CD14-positive monocyte (primary cell): ENCODE measurements around the gene DMBT1. TPM values are rescaled to one million over a fixed set of nuclear protein-coding genes. Genes with fewer than 3 reads are reported as not detected.

ENCODE experiments used
- DNase-seq, 3 donors: peaks; one replicate each; pipeline ENCODE4 v3.0.0-alpha.2; 2011 to 2022
- H2AFZ ChIP-seq: 2 replicates; pipeline ENCODE4 v1.6.0; 2012; ENCODE audit warnings: mild to moderate bottlenecking, low read depth, low read length, inconsistent platforms; ENCODE audit not compliant: insufficient read depth, poor library complexity, severe bottlenecking
- H3K27ac ChIP-seq, 2 donors: 1 replicate in 1 of 2; 2 replicates in 1 of 2; pipeline ENCODE4 v1.5.1; 2012 to 2013; ENCODE audit warnings: low read length in 2 of 2, control low read depth in 1 of 2, inconsistent platforms in 1 of 2, low read depth in 1 of 2, mild to moderate bottlenecking in 1 of 2
- H3K27me3 ChIP-seq, 2 donors: one replicate each; pipeline versions ENCODE4 v1.6.0 to v1.6.1; 2011 to 2013; ENCODE audit warnings: low read length in 2 of 2; ENCODE audit not compliant: control insufficient read depth in 2 of 2, insufficient read depth in 2 of 2
- H3K36me3 ChIP-seq, 2 donors: replicated peaks in 1 of 2; 1 replicate in 1 of 2; 2 replicates in 1 of 2; pipeline versions ENCODE4 v1.5.1 to v1.6.1; 2012 to 2013; ENCODE audit warnings: low read length in 2 of 2, control low read depth in 1 of 2, inconsistent platforms in 1 of 2, mild to moderate bottlenecking in 1 of 2; ENCODE audit not compliant: insufficient read depth in 2 of 2, control insufficient read depth in 1 of 2
- H3K4me1 ChIP-seq, 2 donors: 1 replicate in 1 of 2; 2 replicates in 1 of 2; pipeline versions ENCODE4 v1.5.1 to v1.6.1; 2012 to 2013; ENCODE audit warnings: low read length in 2 of 2, control low read depth in 1 of 2, inconsistent platforms in 1 of 2, mild to moderate bottlenecking in 1 of 2, moderate library complexity in 1 of 2; ENCODE audit not compliant: insufficient read depth in 2 of 2, control insufficient read depth in 1 of 2
- H3K4me2 ChIP-seq: replicated peaks from 2 replicates; pipeline ENCODE3; 2012; ENCODE audit warnings: low read length, moderate library complexity, mild to moderate bottlenecking; ENCODE audit not compliant: poor library complexity, severe bottlenecking; ENCODE audit errors: extremely low read depth
- H3K4me3 ChIP-seq, 3 experiments: fragments of 200-600 bp in 1 of 3; sonication (generic) in 1 of 3; replicated peaks in 1 of 3; 1 replicate in 2 of 3; 2 replicates in 1 of 3; pipeline ENCODE4 v1.5.1; 2011 to 2013; ENCODE audit warnings: low read length in 3 of 3, mild to moderate bottlenecking in 3 of 3, control low read depth in 2 of 3, low read depth in 2 of 3, inconsistent platforms in 1 of 3, moderate library complexity in 1 of 3
- H3K79me2 ChIP-seq: 2 replicates; pipeline ENCODE4 v1.6.0; 2012; ENCODE audit warnings: mild to moderate bottlenecking, control low read depth, inconsistent platforms, low read length, moderate library complexity; ENCODE audit not compliant: insufficient read depth
- H3K9ac ChIP-seq: 2 replicates; pipeline ENCODE4 v1.6.0; 2017; ENCODE audit warnings: low read length, mild to moderate bottlenecking; ENCODE audit not compliant: insufficient read depth, poor library complexity, severe bottlenecking
- H3K9me3 ChIP-seq, 2 donors: replicated peaks in 1 of 2; 1 replicate in 1 of 2; 2 replicates in 1 of 2; pipeline versions ENCODE4 v1.5.1 to v1.6.1; 2012 to 2013; ENCODE audit warnings: low read length in 2 of 2, control low read depth in 1 of 2; ENCODE audit not compliant: control insufficient read depth in 1 of 2, insufficient read depth in 1 of 2
- H4K20me1 ChIP-seq: 2 replicates; pipeline ENCODE4 v1.6.0; 2012; ENCODE audit warnings: mild to moderate bottlenecking, low read length, control low read depth, moderate library complexity; ENCODE audit not compliant: insufficient read depth
- H3K27ac Mint-ChIP-seq, 7 donors: one replicate each; pipeline ENCODE4 v1.8.0; 2020; ENCODE audit warnings: mild to moderate bottlenecking in 7 of 7, mixed read lengths in 7 of 7, moderate library complexity in 6 of 7, inconsistent platforms in 2 of 7
- H3K27me3 Mint-ChIP-seq, 3 donors: one replicate each; pipeline ENCODE4 v1.8.0; 2021 to 2022; ENCODE audit warnings: low read depth in 3 of 3, mild to moderate bottlenecking in 3 of 3, mixed read lengths in 3 of 3, moderate library complexity in 3 of 3, inconsistent platforms in 1 of 3
- H3K36me3 Mint-ChIP-seq, 2 donors: one replicate each; pipeline ENCODE4 v1.8.0; 2020; ENCODE audit warnings: mixed read lengths in 2 of 2, inconsistent platforms in 1 of 2, mild to moderate bottlenecking in 1 of 2
- H3K4me1 Mint-ChIP-seq: one replicate; pipeline ENCODE4 v1.8.0; 2020; ENCODE audit warnings: mild to moderate bottlenecking, mixed read lengths
- H3K4me3 Mint-ChIP-seq, 2 donors: one replicate each; pipeline ENCODE4 v1.8.0; 2020; ENCODE audit warnings: mild to moderate bottlenecking in 2 of 2, mixed read lengths in 2 of 2, moderate library complexity in 1 of 2
- H3K9me3 Mint-ChIP-seq, 7 donors: one replicate each; pipeline ENCODE4 v1.8.0; 2020 to 2022; ENCODE audit warnings: mixed read lengths in 7 of 7, mild to moderate bottlenecking in 6 of 7, moderate library complexity in 6 of 7, inconsistent platforms in 2 of 7
- CTCF ChIP-seq: fragments of 200-600 bp; IDR thresholded peaks from one replicate; pipeline ENCODE4 v1.8.0; 2022; ENCODE audit warnings: antibody characterized with exemption, mild to moderate bottlenecking
- WGBS: methylation state at CpG from one replicate; pipeline ENCODE4 v1.1.5; 2013; ENCODE audit warnings: missing lambda C conversion rate; ENCODE audit not compliant: insufficient coverage; 5-methylcytosine and 5-hydroxymethylcytosine counted together
- intact Hi-C, 2 donors: fragments of 100-400 bp; cut with micrococcal nuclease; formaldehyde crosslinking; loops; one replicate each; pipeline versions ENCODE4 v1.15.0 to v1.15.1; 2023
- polyA plus RNA-seq, 3 donors: library from polyadenylated mRNA; depleted of rRNA in 1 of 3; unstranded in 2 of 3; stranded (reverse) in 1 of 3; fragments of 300-500 nt in 2 of 3; fragments of >200 nt in 1 of 3; fragmentation: Illumina TruSeq in 2 of 3; gene quantifications; 1 replicate in 2 of 3; 2 replicates in 1 of 3; pipeline ENCODE4 v1.2.3, GENCODE V29; 2012 to 2021

The DMBT1 gene
- polyA plus RNA-seq, 3 donors = not detected

GRCh38 chr10:122624546-122624945 lies 64.0 kb downstream of the DMBT1 start:
- Mint-ChIP-seq H3K27ac (no peak overlapping the region), H3K27me3 (peaks cover 0 to 6% (median 1%) of the 10 kb centered on the region in 3 donors), H3K9me3 (peaks cover 2 to 21% (median 5%) of the 10 kb centered on the region in 7 donors), H3K4me3 (no peak overlapping the region), H3K4me1 (no peaks in the 10 kb centered on the region), H3K36me3 (no peaks in the 10 kb centered on the region)
- Histone ChIP-seq H3K4me1 (no peaks in the 10 kb centered on the region), H2AFZ (no peak overlapping the region), H3K27me3 (no peaks in the 10 kb centered on the region), H3K9ac (no peak overlapping the region), H3K36me3 (no peaks in the 10 kb centered on the region), H3K4me3 (no peak overlapping the region), H3K27ac (no peak overlapping the region), H3K9me3 (peaks cover 0 to 4% of the 10 kb centered on the region in 2 donors), H3K4me2 (no peak overlapping the region), H3K79me2 (no peaks in the 10 kb centered on the region), H4K20me1 (no peaks in the 10 kb centered on the region)
- TF ChIP-seq CTCF = no peak
- intact Hi-C loops = no loop called here
- DNase-seq = no peak
- 92% methylated on average over 5 of the region's 5 CpGs for WGBS

- Histone ChIP-seq H3K27me3 (no peaks in the 10 kb centered on the region), H3K4me1 (no peaks in the 10 kb centered on the region), H3K9me3 (no peaks in the 10 kb centered on the region), H3K27ac (no peak overlapping the region), H3K4me2 (no peak overlapping the region), H2AFZ (no peak overlapping the region), H3K36me3 (no peaks in the 10 kb centered on the region), H3K9ac (no peak overlapping the region), H3K4me3 (no peak overlapping the region), H4K20me1 (no peaks in the 10 kb centered on the region), H3K79me2 (no peaks in the 10 kb centered on the region)
- Mint-ChIP-seq H3K27ac (no peak overlapping the region), H3K4me3 (no peak overlapping the region), H3K27me3 (peaks cover 0 to 4% (median 2%) of the 10 kb centered on the region in 3 donors), H3K4me1 (no peaks in the 10 kb centered on the region), H3K9me3 (peaks cover 0 to 6% (median 1%) of the 10 kb centered on the region in 7 donors), H3K36me3 (no peaks in the 10 kb centered on the region)
- intact Hi-C loops = no loop called here
- WGBS = 83% methylated on average over 2 of the region's 6 CpGs
- TF ChIP-seq CTCF = no peak
- DNase-seq = no peak
Measured at GRCh38 chr10:122630526-122630925, 70.0 kb downstream of the DMBT1 start.
